ENCODE data around the gene PFKL. TPM values are rescaled to one million over a fixed set of nuclear protein-coding genes. Genes with fewer than 3 reads are reported as not detected.

Gene PFKL
- total RNA-seq, 2 donors from 2014 or later: 134 to 139 TPM

GRCh38 chr21:44329086-44329889, 29.4 kb downstream of the PFKL start:
- Mint-ChIP-seq H3K4me1 (ENCODE audit: low read depth in 2 of 2) (no peaks in the 10 kb centered on the region), H3K27ac (no peak overlapping the region), H3K9me3 (no peaks in the 10 kb centered on the region), H3K36me3 (no peaks in the 10 kb centered on the region), H3K4me3 (no peak overlapping the region), H3K27me3 (no peaks in the 10 kb centered on the region)
- DNase-seq (ENCODE audit: low spot score): no peak
- no peak for ATAC-seq

- H3K4me3 Mint-ChIP-seq: no peak overlapping the region
- H3K36me3 Mint-ChIP-seq: no peaks in the 10 kb centered on the region
- H3K27me3 Mint-ChIP-seq: no peaks in the 10 kb centered on the region
- H3K27ac Mint-ChIP-seq: no peak overlapping the region
- peaks cover 0 to 3% of the 10 kb centered on the region in 2 donors for H3K4me1 Mint-ChIP-seq (ENCODE audit: low read depth in 2 of 2)
- DNase-seq (ENCODE audit: low spot score) (no peak), ATAC-seq (no peak)
- H3K9me3 Mint-ChIP-seq: no peaks in the 10 kb centered on the region
These were observed 30.3 kb downstream of the PFKL start for GRCh38 chr21:44329971-44330681.

GRCh38 chr21:44330698-44331097, 30.8 kb downstream of the PFKL start:
- Mint-ChIP-seq H3K27me3 (no peaks in the 10 kb centered on the region), H3K4me3 (no peak overlapping the region), H3K9me3 (no peaks in the 10 kb centered on the region), H3K27ac (no peak overlapping the region), H3K4me1 (ENCODE audit: low read depth in 2 of 2) (peaks cover 0 to 3% of the 10 kb centered on the region in 2 donors), H3K36me3 (no peaks in the 10 kb centered on the region)
- DNase-seq (ENCODE audit: low spot score) (no peak), ATAC-seq (no peak)

DNA sequence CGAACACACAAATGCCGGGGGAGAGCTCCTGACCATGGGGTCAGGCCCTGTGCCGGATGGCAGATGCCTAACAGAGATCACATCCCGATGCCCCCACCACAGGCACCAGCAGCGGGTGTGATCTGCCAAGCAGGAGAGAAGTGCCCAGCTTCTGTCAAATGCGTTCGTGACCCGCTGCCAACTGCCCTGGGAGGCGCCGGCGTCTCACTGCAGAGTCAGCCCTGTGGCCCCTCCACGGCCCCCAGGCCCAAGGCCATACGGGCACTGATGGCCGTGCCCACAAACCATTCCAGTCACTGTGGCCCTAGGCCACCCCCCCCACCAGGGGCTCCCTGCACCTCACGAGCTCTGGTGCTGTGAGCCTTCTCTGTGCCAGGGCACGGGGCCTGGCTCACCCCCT, 31.4 kb downstream of the PFKL start:
- Mint-ChIP-seq H3K27me3 (no peaks in the 10 kb centered on the region), H3K27ac (no peak overlapping the region), H3K4me3 (no peak overlapping the region), H3K36me3 (no peaks in the 10 kb centered on the region), H3K9me3 (no peaks in the 10 kb centered on the region), H3K4me1 (ENCODE audit: low read depth in 2 of 2) (peaks cover 0 to 4% of the 10 kb centered on the region in 2 donors)
- no peak for DNase-seq (ENCODE audit: low spot score)
- no peak for ATAC-seq

DNA sequence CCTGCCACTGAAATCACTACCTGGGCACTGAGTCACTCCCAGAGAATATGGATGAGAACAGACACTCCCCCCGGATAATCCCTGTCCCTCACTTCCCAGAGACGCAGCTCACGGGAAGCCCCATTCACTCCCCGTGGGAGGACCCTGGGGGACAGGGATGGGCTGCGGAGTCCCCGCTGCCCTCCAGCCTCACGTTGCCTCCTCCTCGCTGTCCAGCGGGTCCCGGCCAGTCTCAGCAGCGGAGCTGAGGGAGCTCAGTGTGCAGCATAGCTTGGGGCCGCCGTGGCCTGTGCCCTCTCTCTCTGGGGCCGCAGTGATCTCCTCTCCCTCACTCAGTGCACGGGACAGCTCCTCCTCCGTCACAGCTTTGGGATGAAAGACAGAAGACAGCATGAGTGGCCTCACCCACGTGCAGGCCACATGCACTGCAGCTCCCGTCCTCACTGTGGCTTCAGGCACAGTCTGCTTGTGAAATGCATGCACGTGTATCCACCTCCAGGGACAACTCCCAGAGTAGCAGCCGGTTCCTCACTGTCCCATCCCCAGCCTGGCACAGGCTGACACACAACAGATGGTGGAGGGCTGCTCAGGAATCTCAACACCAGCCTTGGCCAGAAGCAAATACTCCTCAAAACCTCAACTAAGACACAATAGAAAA, 31.9 kb downstream of the PFKL start:
- no peaks in the 10 kb centered on the region for H3K36me3 Mint-ChIP-seq
- no peak overlapping the region for H3K4me3 Mint-ChIP-seq
- no peaks in the 10 kb centered on the region for H3K9me3 Mint-ChIP-seq
- ATAC-seq: peak in 1 of 2 donors; percentile 5
- H3K27me3 Mint-ChIP-seq: no peaks in the 10 kb centered on the region
- peaks cover 0 to 5% of the 10 kb centered on the region in 2 donors for H3K4me1 Mint-ChIP-seq (ENCODE audit: low read depth in 2 of 2)
- DNase-seq (ENCODE audit: low spot score): no peak
- H3K27ac Mint-ChIP-seq: no peak overlapping the region

DNA sequence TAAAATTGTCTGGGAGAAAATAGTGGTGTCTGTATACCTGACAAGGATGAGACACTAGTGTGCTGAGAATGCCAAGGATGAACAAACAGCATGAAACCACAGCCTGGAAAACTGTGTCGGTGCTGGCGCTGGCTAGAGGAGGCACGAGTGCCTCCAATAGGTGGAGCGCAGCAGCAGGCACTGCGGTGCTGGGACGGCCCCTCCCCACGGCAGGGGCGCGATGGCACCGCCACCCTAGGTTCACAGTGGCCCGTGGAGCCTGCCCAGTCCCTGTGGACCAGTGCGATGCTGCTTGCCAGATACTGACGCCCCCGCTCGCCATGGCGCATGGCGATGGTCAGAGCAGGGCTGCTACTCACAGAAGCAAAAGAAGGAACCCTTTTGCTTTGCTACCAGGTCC, 32.5 kb downstream of the PFKL start:
- ATAC-seq (no peak), DNase-seq (ENCODE audit: low spot score) (no peak)
- Mint-ChIP-seq H3K27me3 (no peaks in the 10 kb centered on the region), H3K36me3 (no peaks in the 10 kb centered on the region), H3K4me1 (ENCODE audit: low read depth in 2 of 2) (peaks cover 0 to 5% of the 10 kb centered on the region in 2 donors), H3K4me3 (no peak overlapping the region), H3K27ac (no peak overlapping the region), H3K9me3 (no peaks in the 10 kb centered on the region)

- DNase-seq (ENCODE audit: low spot score): no peak
- H3K4me1 Mint-ChIP-seq (ENCODE audit: low read depth in 2 of 2): peaks cover 0 to 9% of the 10 kb centered on the region in 2 donors
- no peak for ATAC-seq
- H3K27me3 Mint-ChIP-seq: no peaks in the 10 kb centered on the region
- no peaks in the 10 kb centered on the region for H3K36me3 Mint-ChIP-seq
- H3K27ac Mint-ChIP-seq: no peak overlapping the region
- H3K9me3 Mint-ChIP-seq: no peaks in the 10 kb centered on the region
- H3K4me3 Mint-ChIP-seq: no peak overlapping the region
These were observed 33.1 kb downstream of the PFKL start for GRCh38 chr21:44332965-44333364.

- no peak for ATAC-seq
- no peak overlapping the region for H3K27ac Mint-ChIP-seq
- no peaks in the 10 kb centered on the region for H3K36me3 Mint-ChIP-seq
- DNase-seq (ENCODE audit: low spot score): no peak
- H3K4me3 Mint-ChIP-seq: no peak overlapping the region
- H3K4me1 Mint-ChIP-seq (ENCODE audit: low read depth in 2 of 2): peaks cover 0 to 9% of the 10 kb centered on the region in 2 donors
- no peaks in the 10 kb centered on the region for H3K27me3 Mint-ChIP-seq
- no peaks in the 10 kb centered on the region for H3K9me3 Mint-ChIP-seq
These were observed 33.9 kb downstream of the PFKL start for GRCh38 chr21:44333509-44334328.

DNA sequence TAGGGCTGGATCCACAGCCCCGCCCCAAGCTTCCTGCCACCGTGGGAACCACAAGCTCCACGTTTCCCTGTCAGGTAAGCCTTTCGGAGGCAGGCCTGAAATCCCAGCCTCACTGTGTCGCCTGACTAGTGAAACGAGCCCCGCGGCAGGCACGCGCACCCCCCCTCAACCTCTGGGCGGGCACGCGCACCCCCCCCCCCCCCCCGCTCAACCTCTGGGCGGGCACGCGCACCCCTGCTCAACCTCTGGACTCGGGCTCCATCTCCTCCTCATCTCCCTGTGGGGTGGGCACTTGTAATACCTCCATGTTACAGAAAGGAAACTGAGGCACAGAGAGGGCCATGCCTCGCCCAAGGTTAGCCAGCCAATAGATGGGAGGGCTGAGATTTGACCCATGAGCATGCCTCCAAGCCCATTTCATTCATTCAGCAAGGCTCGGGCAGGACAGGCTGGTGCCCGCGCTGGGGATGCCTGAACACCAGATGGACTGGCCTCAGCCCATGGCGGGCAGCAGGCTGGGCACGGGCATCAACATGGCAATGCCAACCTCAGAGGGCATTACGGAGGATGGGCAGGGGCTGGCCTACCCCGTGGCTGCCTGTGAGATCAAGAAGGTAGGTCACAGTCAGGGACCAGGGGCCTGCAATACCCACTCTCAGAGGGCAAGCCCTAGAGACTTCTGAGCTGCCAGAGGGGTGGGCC, 34.6 kb downstream of the PFKL start:
- H3K27me3 Mint-ChIP-seq: no peaks in the 10 kb centered on the region
- peaks cover 3 to 12% of the 10 kb centered on the region in 2 donors for H3K4me1 Mint-ChIP-seq (ENCODE audit: low read depth in 2 of 2)
- H3K4me3 Mint-ChIP-seq: no peak overlapping the region
- no peaks in the 10 kb centered on the region for H3K9me3 Mint-ChIP-seq
- no peak for DNase-seq (ENCODE audit: low spot score)
- no peak overlapping the region for H3K27ac Mint-ChIP-seq
- no peak for ATAC-seq
- no peaks in the 10 kb centered on the region for H3K36me3 Mint-ChIP-seq

DNA sequence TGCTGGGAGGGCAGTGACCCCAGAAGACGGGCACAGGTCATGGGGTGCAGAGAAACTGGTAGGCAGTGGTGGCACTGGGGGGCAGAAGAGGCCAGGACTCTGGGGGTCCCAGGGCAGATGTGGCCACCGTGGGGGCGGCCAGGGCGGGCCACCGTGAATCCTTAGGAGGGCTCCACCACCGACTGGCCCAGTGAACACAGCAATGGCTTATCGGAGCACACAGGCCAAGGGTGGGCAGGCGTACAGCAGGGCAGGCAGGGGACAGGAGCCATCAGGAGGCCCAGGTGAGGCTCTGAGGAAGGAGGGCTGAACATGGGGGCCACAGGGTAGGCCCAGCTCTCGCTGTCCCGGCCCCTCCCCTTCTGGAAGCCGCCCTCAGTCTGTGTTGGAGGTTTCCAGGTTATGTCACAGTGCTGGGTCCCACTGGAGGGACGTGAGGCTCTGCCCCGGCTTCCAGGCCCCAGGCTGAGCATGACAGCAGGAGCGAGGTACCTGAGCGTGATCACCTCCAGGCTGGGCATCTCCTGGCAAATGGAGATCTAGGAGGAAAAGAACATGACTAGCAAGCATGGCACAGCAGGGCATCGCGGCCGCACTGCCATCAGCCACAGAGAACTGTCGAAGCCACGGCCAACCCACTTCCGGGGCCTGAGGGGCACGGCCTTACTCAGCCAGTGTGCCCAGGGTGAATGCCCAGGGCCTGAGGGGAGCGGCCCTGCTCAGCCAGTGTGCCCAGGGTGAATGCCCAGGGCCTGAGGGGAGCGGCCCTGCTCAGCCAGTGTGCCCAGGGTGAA, 35.6 kb downstream of the PFKL start:
- H3K36me3 Mint-ChIP-seq: no peaks in the 10 kb centered on the region
- no peaks in the 10 kb centered on the region for H3K9me3 Mint-ChIP-seq
- DNase-seq (ENCODE audit: low spot score): no peak
- no peak for ATAC-seq
- no peak overlapping the region for H3K4me3 Mint-ChIP-seq
- H3K4me1 Mint-ChIP-seq (ENCODE audit: low read depth in 2 of 2): peaks cover 13 to 20% of the 10 kb centered on the region in 2 donors
- no peak overlapping the region for H3K27ac Mint-ChIP-seq
- no peaks in the 10 kb centered on the region for H3K27me3 Mint-ChIP-seq

GRCh38 chr21:44337449-44337848, 37.6 kb downstream of the PFKL start:
- peaks cover 16 to 27% of the 10 kb centered on the region in 2 donors for H3K4me1 Mint-ChIP-seq (ENCODE audit: low read depth in 2 of 2)
- H3K27me3 Mint-ChIP-seq: no peaks in the 10 kb centered on the region
- H3K9me3 Mint-ChIP-seq: no peaks in the 10 kb centered on the region
- H3K27ac Mint-ChIP-seq: peak overlapping the region; percentile 55 to 64
- ATAC-seq: no peak
- H3K4me3 Mint-ChIP-seq: peak overlapping the region; percentile 65
- no peak for DNase-seq (ENCODE audit: low spot score)
- H3K36me3 Mint-ChIP-seq: no peaks in the 10 kb centered on the region
